Mesothelial cell of epicardium (in vitro differentiated cells): ENCODE results near the gene CDH3. TPM values are rescaled to one million over a fixed set of nuclear protein-coding genes. Genes with fewer than 3 reads are reported as not detected.

ENCODE experiments used
- DNase-seq, 2 experiments: peaks; one replicate each; pipeline ENCODE4 v3.0.0; 2021; ENCODE audit warnings: low spot score in 2 of 2; ENCODE audit not compliant: unreplicated experiment in 2 of 2
- H3K27ac Mint-ChIP-seq: 2 replicates; pipeline ENCODE4 v1.8.0; 2021; ENCODE audit warnings: mixed read lengths
- H3K27me3 Mint-ChIP-seq: 2 replicates; pipeline ENCODE4 v1.8.0; 2021; ENCODE audit warnings: low read depth, mixed read lengths
- H3K36me3 Mint-ChIP-seq: 2 replicates; pipeline ENCODE4 v1.8.0; 2021; ENCODE audit warnings: mixed read lengths
- H3K4me1 Mint-ChIP-seq: 2 replicates; pipeline ENCODE4 v1.8.0; 2021; ENCODE audit warnings: mixed read lengths
- H3K4me3 Mint-ChIP-seq: 2 replicates; pipeline ENCODE4 v1.8.0; 2021; ENCODE audit warnings: mild to moderate bottlenecking, moderate library complexity, mixed read lengths
- H3K9me3 Mint-ChIP-seq: 2 replicates; pipeline ENCODE4 v1.8.0; 2021; ENCODE audit warnings: mixed read lengths
- total RNA-seq: library from RNA; stranded (reverse); gene quantifications from 3 replicates; pipeline ENCODE4 v1.2.1, GENCODE V29; 2021
- TF ChIP-seq, protein P1 (sequence below): fragments of 200-600 bp; sonication (generic); IDR thresholded peaks from one replicate; pipeline ENCODE4 v1.5.0; 2021; ENCODE audit warnings: antibody characterized with exemption; ENCODE audit not compliant: unreplicated experiment

CDH3 gene
- total RNA-seq, 1 donor from 2014 or later = 179 TPM

GRCh38 chr16:68744744-68745280 lies 99.7 kb downstream of the CDH3 start:
- peaks cover 3% of the 10 kb centered on the region for H3K36me3 Mint-ChIP-seq
- peak overlapping the region; percentile 60 for H3K4me3 Mint-ChIP-seq
- no peaks in the 10 kb centered on the region for H3K9me3 Mint-ChIP-seq
- H3K27ac Mint-ChIP-seq = peak overlapping the region; percentile 99
- no peaks in the 10 kb centered on the region for H3K27me3 Mint-ChIP-seq
- peaks cover 57% of the 10 kb centered on the region for H3K4me1 Mint-ChIP-seq
- TF ChIP-seq, protein P1, sequence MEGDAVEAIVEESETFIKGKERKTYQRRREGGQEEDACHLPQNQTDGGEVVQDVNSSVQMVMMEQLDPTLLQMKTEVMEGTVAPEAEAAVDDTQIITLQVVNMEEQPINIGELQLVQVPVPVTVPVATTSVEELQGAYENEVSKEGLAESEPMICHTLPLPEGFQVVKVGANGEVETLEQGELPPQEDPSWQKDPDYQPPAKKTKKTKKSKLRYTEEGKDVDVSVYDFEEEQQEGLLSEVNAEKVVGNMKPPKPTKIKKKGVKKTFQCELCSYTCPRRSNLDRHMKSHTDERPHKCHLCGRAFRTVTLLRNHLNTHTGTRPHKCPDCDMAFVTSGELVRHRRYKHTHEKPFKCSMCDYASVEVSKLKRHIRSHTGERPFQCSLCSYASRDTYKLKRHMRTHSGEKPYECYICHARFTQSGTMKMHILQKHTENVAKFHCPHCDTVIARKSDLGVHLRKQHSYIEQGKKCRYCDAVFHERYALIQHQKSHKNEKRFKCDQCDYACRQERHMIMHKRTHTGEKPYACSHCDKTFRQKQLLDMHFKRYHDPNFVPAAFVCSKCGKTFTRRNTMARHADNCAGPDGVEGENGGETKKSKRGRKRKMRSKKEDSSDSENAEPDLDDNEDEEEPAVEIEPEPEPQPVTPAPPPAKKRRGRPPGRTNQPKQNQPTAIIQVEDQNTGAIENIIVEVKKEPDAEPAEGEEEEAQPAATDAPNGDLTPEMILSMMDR = no peak
- peak; percentile 42 to 72 for DNase-seq

GRCh38 chr16:68746951-68747350 lies 101.8 kb downstream of the CDH3 start:
- Mint-ChIP-seq H3K27ac (peak overlapping the region; percentile 78), H3K9me3 (no peaks in the 10 kb centered on the region), H3K36me3 (peaks cover 12% of the 10 kb centered on the region), H3K27me3 (no peaks in the 10 kb centered on the region), H3K4me1 (peaks cover 37% of the 10 kb centered on the region), H3K4me3 (no peak overlapping the region)
- TF ChIP-seq, protein P1 = no peak
- DNase-seq = no peak

DNA sequence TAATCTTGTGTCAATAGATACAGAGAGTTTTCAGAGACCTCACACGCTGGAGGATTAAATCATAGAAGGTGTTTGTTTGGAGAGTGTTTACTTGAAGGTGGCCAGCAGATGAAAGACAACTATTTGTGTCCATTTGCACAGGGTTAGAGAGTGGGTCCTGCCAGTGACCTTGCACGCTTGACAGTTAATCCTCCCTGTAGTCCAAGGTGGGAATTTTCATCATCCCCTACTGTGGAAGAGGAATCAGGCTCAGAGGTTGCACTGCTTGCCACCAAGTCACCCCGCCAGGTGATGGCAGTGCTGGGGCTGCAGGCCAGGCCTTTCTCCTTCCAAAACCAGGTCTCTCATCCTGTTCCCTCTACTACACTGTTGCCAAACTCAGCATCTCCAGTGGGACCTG lies 104.3 kb downstream of the CDH3 start:
- Mint-ChIP-seq H3K27me3 (no peaks in the 10 kb centered on the region), H3K36me3 (peaks cover 16% of the 10 kb centered on the region), H3K4me3 (no peak overlapping the region), H3K4me1 (peaks cover 16% of the 10 kb centered on the region), H3K9me3 (no peaks in the 10 kb centered on the region), H3K27ac (peak overlapping the region; percentile 1)
- DNase-seq = no peak
- TF ChIP-seq, protein P1 = no peak

Other genes starting within 250 kb of the CDH3 start
- gene SMPD3, start 196.8 kb upstream of the CDH3 start, total RNA-seq = 0.14 to 0.20 TPM (median 0.18 TPM) in 3 replicates
- 40.3 to 45.2 TPM (median 41.6 TPM) in 3 replicates for gene ZFP90, start 106.0 kb upstream of the CDH3 start, total RNA-seq
- 214 to 236 TPM (median 219 TPM) in 3 replicates for gene CDH1, start 92.0 kb downstream of the CDH3 start, total RNA-seq
- gene TANGO6, start 198.2 kb downstream of the CDH3 start, total RNA-seq = 9.4 to 12.8 TPM (median 10.3 TPM) in 3 replicates